Right lobe of liver (tissue), 6 donors: Measurements from ENCODE around the gene OPALIN. TPM values are rescaled to one million over a fixed set of nuclear protein-coding genes. Genes with fewer than 3 reads are reported as not detected.
A peak's percentile ranks its signal among the peaks of the same experiment; 100 is the strongest.

ENCODE experiments used
- ATAC-seq, 4 donors: fragments of 200-7000 bp; cut with Tn5 transposase; one replicate each; pipeline ENCODE4 v1.9.1; 2020; ENCODE audit warnings: mild to moderate bottlenecking in 4 of 4, moderate library complexity in 4 of 4
- DNase-seq, 3 donors: peaks; one replicate each; pipeline ENCODE4 v3.0.0-alpha.2; 2020
- H3K27ac ChIP-seq, 3 donors: fragments of 200-600 bp; one replicate each; pipeline ENCODE4 v1.8.0; 2022
- H3K27me3 ChIP-seq, 2 donors: fragments of 200-600 bp; one replicate each; pipeline ENCODE4 v1.8.0; 2022
- H3K36me3 ChIP-seq, 4 donors: fragments of 200-600 bp; sonication (generic) in 1 of 4; one replicate each; pipeline versions ENCODE4 v1.5.1 to v1.8.0; 2017 to 2022; ENCODE audit warnings: control low read depth in 1 of 4
- H3K4me1 ChIP-seq, 4 donors: fragments of 200-600 bp; sonication (generic) in 1 of 4; one replicate each; pipeline versions ENCODE4 v1.5.1 to v1.8.0; 2017 to 2022; ENCODE audit warnings: control low read depth in 1 of 4
- H3K4me3 ChIP-seq, 3 donors: fragments of 200-600 bp; one replicate each; pipeline ENCODE4 v1.8.0; 2022
- H3K9me3 ChIP-seq, 4 donors: fragments of 200-600 bp; sonication (generic) in 1 of 4; one replicate each; pipeline versions ENCODE4 v1.5.1 to v1.8.0; 2017 to 2022; ENCODE audit warnings: control low read depth in 1 of 4
- POLR2A ChIP-seq: fragments of 450-650 bp; IDR thresholded peaks from one replicate; pipeline ENCODE4 v1.6.1; 2017; ENCODE audit warnings: antibody characterized with exemption, mild to moderate bottlenecking
- WGBS: methylation state at CpG from one replicate; pipeline ENCODE4 v1.1.6; 2018; ENCODE audit warnings: low coverage, low lambda C conversion rate; ENCODE audit not compliant: insufficient coverage; ENCODE audit errors: missing lambda C conversion rate; 5-methylcytosine and 5-hydroxymethylcytosine counted together
- intact Hi-C, 2 donors: fragments of 100-400 bp; cut with DNase I; formaldehyde crosslinking; loops; one replicate each; pipeline versions ENCODE4 v1.11.2 to v1.14.1; 2022
- total RNA-seq, 6 experiments: library from RNA; depleted of rRNA in 2 of 6; stranded (reverse); fragments of >200 nt in 2 of 6; fragmentation: NEBNext Ultra II Directional in 3 of 6; extraction: Animal tissue kit (Norgen Biotek cat#: 25700) in 3 of 6; gene quantifications; one replicate each; pipeline versions ENCODE4 v1.1.0 to v1.2.4, GENCODE V29; 2016 to 2023
- TF ChIP-seq, protein P1 (sequence below), 4 donors: fragments of 200-600 bp in 3 of 4; fragments of 450-650 bp in 1 of 4; IDR thresholded peaks; one replicate each; pipeline versions ENCODE4 v1.5.1 to v1.8.0; 2016 to 2022; ENCODE audit warnings: antibody characterized with exemption in 4 of 4, mild to moderate bottlenecking in 2 of 4
- donor health status: DM: no; HTN: yes; CAD: no.
- donor health status: DM: no; HTN: no; CAD: no.
- donor health status: DM: no; HTN: no; CAD: no.
- donor health status: DM: no; HTN: yes; CAD: no.
- donor health status: DM: no; HTN: yes; CAD: no.

The OPALIN gene
- total RNA-seq, 6 experiments from 2014 or later = not detected

DNA sequence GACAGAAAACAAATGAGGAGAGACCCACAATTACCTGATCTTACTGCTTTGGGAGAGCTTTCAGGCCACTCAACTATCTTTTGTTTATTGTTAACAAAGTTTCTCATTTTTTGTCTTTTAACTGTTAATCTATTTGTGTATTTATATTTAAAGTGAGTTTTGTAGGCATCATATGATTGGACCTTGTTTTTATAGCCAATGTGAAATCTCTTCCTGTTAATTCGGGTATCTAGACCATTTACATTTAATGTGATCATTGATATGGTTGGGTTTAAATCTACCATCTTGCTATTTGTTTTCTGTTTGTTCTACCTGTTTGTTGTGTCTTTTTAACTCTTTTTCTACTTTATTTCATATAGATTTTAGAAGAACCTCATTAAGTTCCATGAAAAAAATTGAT, 12.5 kb downstream of the OPALIN start:
- H3K27me3 ChIP-seq = no peaks in the 10 kb centered on the region
- WGBS = 82% methylated on average over 1 of the region's 1 CpG
- no peak for TF ChIP-seq POLR2A
- TF ChIP-seq, protein P1, sequence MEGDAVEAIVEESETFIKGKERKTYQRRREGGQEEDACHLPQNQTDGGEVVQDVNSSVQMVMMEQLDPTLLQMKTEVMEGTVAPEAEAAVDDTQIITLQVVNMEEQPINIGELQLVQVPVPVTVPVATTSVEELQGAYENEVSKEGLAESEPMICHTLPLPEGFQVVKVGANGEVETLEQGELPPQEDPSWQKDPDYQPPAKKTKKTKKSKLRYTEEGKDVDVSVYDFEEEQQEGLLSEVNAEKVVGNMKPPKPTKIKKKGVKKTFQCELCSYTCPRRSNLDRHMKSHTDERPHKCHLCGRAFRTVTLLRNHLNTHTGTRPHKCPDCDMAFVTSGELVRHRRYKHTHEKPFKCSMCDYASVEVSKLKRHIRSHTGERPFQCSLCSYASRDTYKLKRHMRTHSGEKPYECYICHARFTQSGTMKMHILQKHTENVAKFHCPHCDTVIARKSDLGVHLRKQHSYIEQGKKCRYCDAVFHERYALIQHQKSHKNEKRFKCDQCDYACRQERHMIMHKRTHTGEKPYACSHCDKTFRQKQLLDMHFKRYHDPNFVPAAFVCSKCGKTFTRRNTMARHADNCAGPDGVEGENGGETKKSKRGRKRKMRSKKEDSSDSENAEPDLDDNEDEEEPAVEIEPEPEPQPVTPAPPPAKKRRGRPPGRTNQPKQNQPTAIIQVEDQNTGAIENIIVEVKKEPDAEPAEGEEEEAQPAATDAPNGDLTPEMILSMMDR (IDR thresholded peaks at IDR 0.05) = no peak
- DNase-seq (no peak), ATAC-seq (no peak)
- no peak overlapping the region for H3K4me3 ChIP-seq
- H3K4me1 ChIP-seq = peaks cover 0 to 14% (median 0%) of the 10 kb centered on the region in 4 donors
- no peaks in the 10 kb centered on the region for H3K9me3 ChIP-seq
- H3K36me3 ChIP-seq = no peaks in the 10 kb centered on the region
- H3K27ac ChIP-seq = no peak overlapping the region
- intact Hi-C loops = no loop called here

DNA sequence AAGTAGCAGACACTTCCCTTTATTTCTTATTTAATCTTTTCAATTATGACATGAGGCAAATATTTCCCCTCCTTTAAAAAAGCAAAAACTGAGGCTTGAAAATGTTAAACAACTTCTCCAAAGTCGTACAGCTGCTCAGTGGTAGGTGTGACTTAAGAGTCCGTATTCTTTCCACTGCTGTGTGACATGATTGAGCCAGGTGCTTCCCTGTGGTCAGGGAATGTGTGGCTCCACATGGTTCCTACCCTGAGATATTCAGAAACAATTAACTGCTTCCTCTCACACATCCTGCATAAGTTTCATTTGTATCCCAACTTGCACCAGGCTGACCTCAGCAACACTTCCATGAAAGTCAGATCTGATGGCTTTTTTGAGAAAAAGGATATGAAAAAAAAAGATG, 13.6 kb downstream of the OPALIN start:
- no peaks in the 10 kb centered on the region for H3K9me3 ChIP-seq
- intact Hi-C loops = no loop called here
- H3K27ac ChIP-seq = no peak overlapping the region
- TF ChIP-seq, protein P1 (IDR thresholded peaks at IDR 0.05) = no peak
- no peak for TF ChIP-seq POLR2A
- H3K36me3 ChIP-seq = no peaks in the 10 kb centered on the region
- no peak for ATAC-seq
- H3K4me1 ChIP-seq = peaks cover 0 to 14% (median 0%) of the 10 kb centered on the region in 4 donors
- no peaks in the 10 kb centered on the region for H3K27me3 ChIP-seq
- no peak for DNase-seq
- H3K4me3 ChIP-seq = no peak overlapping the region
- WGBS = 70% methylated on average over 2 of the region's 2 CpGs

DNA sequence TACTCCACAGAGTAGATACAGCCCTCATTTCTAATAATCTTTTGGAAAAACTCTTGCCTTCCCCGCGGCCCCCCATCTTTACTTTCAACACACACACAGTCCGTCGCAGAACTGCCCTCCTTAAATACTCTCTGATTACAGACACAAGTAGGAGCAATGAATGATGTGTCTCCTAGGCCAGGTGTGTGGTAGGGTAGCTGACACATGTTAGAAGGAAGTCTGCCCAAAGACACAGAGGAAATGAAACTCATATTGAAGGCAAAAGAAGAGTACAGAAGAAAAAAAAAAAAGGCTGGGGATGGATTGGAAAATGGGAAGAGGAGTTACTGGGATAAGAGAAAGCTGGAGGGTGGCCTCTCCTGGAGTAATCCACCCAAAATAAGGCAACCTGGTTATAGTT, 14.6 kb downstream of the OPALIN start:
- H3K9me3 ChIP-seq = no peaks in the 10 kb centered on the region
- H3K4me3 ChIP-seq = no peak overlapping the region
- H3K4me1 ChIP-seq = peaks cover 0 to 14% (median 0%) of the 10 kb centered on the region in 4 donors
- WGBS = 100% methylated on average over 4 of the region's 4 CpGs
- H3K27me3 ChIP-seq = no peaks in the 10 kb centered on the region
- DNase-seq (no peak), ATAC-seq (no peak)
- TF ChIP-seq, protein P1 (IDR thresholded peaks at IDR 0.05) = no peak
- no peak for TF ChIP-seq POLR2A
- intact Hi-C loops = no loop called here
- H3K27ac ChIP-seq = no peak overlapping the region
- H3K36me3 ChIP-seq = no peaks in the 10 kb centered on the region

DNA sequence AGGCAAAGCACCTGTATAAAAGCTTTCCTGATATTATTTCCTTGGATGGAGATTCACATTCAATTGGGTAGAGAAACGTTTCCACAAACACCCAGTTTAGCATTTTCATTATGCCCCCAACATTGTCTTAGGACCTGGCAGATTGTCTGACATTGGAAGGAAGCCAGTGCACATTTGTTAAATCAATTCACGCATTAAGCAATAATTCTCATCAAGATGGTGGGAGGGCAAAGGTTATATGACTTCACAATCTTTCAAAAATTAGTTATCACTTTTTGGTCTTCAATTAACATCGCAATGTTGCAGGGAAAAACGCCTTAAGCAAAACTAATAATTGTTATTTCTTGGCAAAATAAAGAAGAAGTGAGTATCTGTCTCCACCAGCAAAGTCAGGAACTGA, 16.4 kb downstream of the OPALIN start:
- TF ChIP-seq POLR2A = no peak
- TF ChIP-seq, protein P1 (IDR thresholded peaks at IDR 0.05) = no peak

More for the DNA sequence above, 16.4 kb downstream of the OPALIN start:
- Histone ChIP-seq H3K4me3 (no peak overlapping the region), H3K36me3 (no peaks in the 10 kb centered on the region), H3K4me1 (peaks cover 0 to 14% (median 0%) of the 10 kb centered on the region in 4 donors), H3K27ac (no peak overlapping the region), H3K27me3 (no peaks in the 10 kb centered on the region), H3K9me3 (no peaks in the 10 kb centered on the region)
- intact Hi-C loops = no loop called here
- DNase-seq (no peak), ATAC-seq (peak in 3 of 4 donors; percentile 34 to 54 (median 50))
- 36% methylated on average over 4 of the region's 4 CpGs for WGBS
